ENCODE results near the gene LTC4S.
A peak's percentile ranks its signal among the peaks of the same experiment; 100 is the strongest.

The LTC4S gene

GRCh38 chr5:179819296-179820126 lies 25.7 kb downstream of the LTC4S start:
- DNase-seq (ENCODE audit: extremely low spot score): peak; percentile 61
- POLR2A ChIA-PET: interaction anchor here (0.6 to 2.2 kb wide), 5 partner anchors 8 to 87 kb away, joined by 3 to 27 read pairs (median 6); partner anchors contain the start of gene MAML1
- no peak for TF ChIP-seq CTCF (IDR thresholded peaks at IDR 0.05; ENCODE audit: control extremely low read depth, extremely low read depth, low read depth, missing control alignments)
- CTCF ChIA-PET: interaction anchor here (1.3 to 2.3 kb wide), 3 partner anchors 18 to 57 kb away, joined by 4 to 13 read pairs (median 4); no protein-coding TSS in a partner anchor

- ChIA-PET POLR2A (interaction anchor here (0.5 to 2.2 kb wide), 15 partner anchors 9 to 197 kb away, joined by 3 to 27 read pairs (median 5); partner anchors contain the start of genes HNRNPH1, LTC4S and MAML1), CTCF (interaction anchor here (2.3 kb wide), 1 partner anchor 18 kb away, joined by 13 read pairs; no protein-coding TSS in a partner anchor)
- no peak for TF ChIP-seq CTCF (IDR thresholded peaks at IDR 0.05; ENCODE audit: control extremely low read depth, extremely low read depth, low read depth, missing control alignments)
- no peak for DNase-seq (ENCODE audit: extremely low spot score)
Observed at GRCh38 chr5:179820127-179820482, 26.3 kb downstream of the LTC4S start.

- peak; percentile 90 for DNase-seq (ENCODE audit: extremely low spot score)
- POLR2A ChIA-PET: interaction anchor here (0.5 to 2.2 kb wide), 16 partner anchors 9 to 269 kb away, joined by 3 to 27 read pairs (median 5); partner anchors contain the start of genes HNRNPH1, LTC4S and MAML1
- no peak for TF ChIP-seq CTCF (IDR thresholded peaks at IDR 0.05; ENCODE audit: control extremely low read depth, extremely low read depth, low read depth, missing control alignments)
- CTCF ChIA-PET: interaction anchor here (2.3 kb wide), 1 partner anchor 19 kb away, joined by 13 read pairs; no protein-coding TSS in a partner anchor
Observed at GRCh38 chr5:179820483-179821297, 26.9 kb downstream of the LTC4S start, which contains the start of gene SQSTM1. SQSTM1 (plus strand) TSS chr5:179820905; CDS start chr5:179820937, 32 bp downstream.

GRCh38 chr5:179821298-179822058 lies 27.7 kb downstream of the LTC4S start:
- ChIA-PET CTCF (interaction anchor here (1.3 to 1.9 kb wide), 4 partner anchors 11 to 143 kb away, joined by 3 to 10 read pairs (median 5); no protein-coding TSS in a partner anchor), POLR2A (interaction anchor here (0.6 to 2.2 kb wide), 13 partner anchors 9 to 144 kb away, joined by 3 to 27 read pairs (median 4); partner anchors contain the start of gene LTC4S)
- no peak for TF ChIP-seq CTCF (IDR thresholded peaks at IDR 0.05; ENCODE audit: control extremely low read depth, extremely low read depth, low read depth, missing control alignments)
- DNase-seq (ENCODE audit: extremely low spot score): peak; percentile 91

- no peak for TF ChIP-seq CTCF (IDR thresholded peaks at IDR 0.05; ENCODE audit: control extremely low read depth, extremely low read depth, low read depth, missing control alignments)
- ChIA-PET CTCF (interaction anchor here (1.3 to 1.9 kb wide), 4 partner anchors 11 to 143 kb away, joined by 3 to 10 read pairs (median 5); no protein-coding TSS in a partner anchor), POLR2A (interaction anchor here (0.6 to 1.6 kb wide), 7 partner anchors 8 to 42 kb away, joined by 3 to 8 read pairs (median 4); no protein-coding TSS in a partner anchor)
- no peak for DNase-seq (ENCODE audit: extremely low spot score)
Observed at GRCh38 chr5:179822059-179822432, 28.3 kb downstream of the LTC4S start.

All from GM10248 (cell line).